K562 (cell line): ENCODE measurements around the gene SPTLC2. TPM values are rescaled to one million over a fixed set of nuclear protein-coding genes. Genes with fewer than 3 reads are reported as not detected.

Experiments used
- EP300 ChIP-seq: IDR thresholded peaks from 2 replicates; pipeline ENCODE4 v1.6.1; 2012; ENCODE audit warnings: low read length, improper control_type of control experiment
- ETV1 ChIP-seq: fragments of 450-650 bp; conservative IDR thresholded peaks from 2 replicates; pipeline ENCODE4 v1.6.1; 2016; ENCODE audit warnings: missing genetic modification characterization, control low read depth, low read depth, missing compliant biosample characterization
- FOXK2 ChIP-seq, 2 experiments: fragments of 450-650 bp; IDR thresholded peaks in 1 of 2; conservative IDR thresholded peaks in 1 of 2; 2 replicates each; pipeline ENCODE4 v1.6.1; 2016; ENCODE audit warnings: low read depth in 2 of 2, mild to moderate bottlenecking in 1 of 2
- HNRNPLL ChIP-seq: fragments of 200-400 bp; formaldehyde crosslinking; IDR thresholded peaks from 2 replicates; pipeline ENCODE4 v1.6.1; 2017; ENCODE audit warnings: low read length, low read depth, mild to moderate bottlenecking; ENCODE audit not compliant: poor library complexity, severe bottlenecking
- RBBP5 ChIP-seq: fragments of 200-600 bp; sonication (generic); IDR thresholded peaks from 2 replicates; pipeline ENCODE4 v1.6.1; 2012; ENCODE audit warnings: borderline replicate concordance, mild to moderate bottlenecking, low read length, control low read depth, inconsistent platforms; ENCODE audit not compliant: insufficient read depth, poor library complexity, severe bottlenecking
- RNF2 ChIP-seq: sonication (generic); IDR thresholded peaks from 2 replicates; pipeline ENCODE4 v1.6.1; 2016
- SIN3A ChIP-seq, 2 experiments: fragments of 150-350 bp in 1 of 2; IDR thresholded peaks; 2 replicates each; pipeline ENCODE4 v1.6.1; 2011 to 2016; ENCODE audit warnings: borderline replicate concordance in 2 of 2, low read depth in 2 of 2, low read length in 2 of 2, mild to moderate bottlenecking in 2 of 2, moderate library complexity in 2 of 2; ENCODE audit not compliant: control insufficient read depth in 1 of 2
- ZNF263 ChIP-seq: sonication (generic); formaldehyde crosslinking; IDR thresholded peaks from 2 replicates; pipeline ENCODE4 v1.8.0; 2022; ENCODE audit warnings: mild to moderate bottlenecking, missing genetic modification reagents, borderline replicate concordance
- polyA plus RNA-seq, 8 experiments: library from polyadenylated mRNA; depleted of rRNA in 4 of 8; stranded (reverse) in 5 of 8; unstranded in 3 of 8; fragments of >200 nt; fragmentation: Nextera tagmentation in 2 of 8; fragmentation: Illumina TruSeq in 1 of 8; extraction: Ambion mirVana in 2 of 8; extraction: Trizol in 1 of 8; gene quantifications; 2 replicates each; pipeline versions ENCODE4 v1.2.1 to v1.2.3, GENCODE V29; 2011 to 2014; ENCODE audit warnings: inconsistent platforms in 1 of 8, missing spikeins in 1 of 8
- total RNA-seq, 7 experiments: library from RNA; depleted of rRNA in 6 of 7; stranded (reverse); fragments of >200 nt in 6 of 7; fragmentation: Illumina TruSeq in 2 of 7; extraction: Trizol in 2 of 7; gene quantifications; 2 replicates each; pipeline versions ENCODE4 v1.2.1 to v1.2.3, GENCODE V29; 2011 to 2021; ENCODE audit warnings: low replicate concordance in 1 of 7
- TF ChIP-seq, protein P1 (sequence below), 2 experiments: IDR thresholded peaks; 2 replicates each; pipeline ENCODE4 v1.6.1; 2011; ENCODE audit warnings: borderline replicate concordance in 1 of 2, control low read depth in 1 of 2, low read depth in 1 of 2, low read length in 1 of 2, mild to moderate bottlenecking in 1 of 2, mixed read lengths in 1 of 2, moderate library complexity in 1 of 2; ENCODE audit not compliant: insufficient read depth in 1 of 2, insufficient read length in 1 of 2, poor library complexity in 1 of 2, severe bottlenecking in 1 of 2; ENCODE audit errors: extremely low read depth in 1 of 2
- TF ChIP-seq, protein P2 (sequence below), 3 experiments: fragments of 200-800 bp in 1 of 3; sonication (Bioruptor generic) in 1 of 3; sonication (generic) in 1 of 3; formaldehyde crosslinking in 1 of 3; IDR thresholded peaks; 2 replicates each; pipeline versions ENCODE4 v1.6.1 to v1.8.0; 2016 to 2022; ENCODE audit warnings: mild to moderate bottlenecking in 2 of 3, missing compliant biosample characterization in 2 of 3, missing genetic modification characterization in 2 of 3, missing genetic modification reagents in 1 of 3
- TF ChIP-seq, protein P3 (sequence below): sonication (generic); formaldehyde crosslinking; IDR thresholded peaks from 2 replicates; pipeline ENCODE4 v1.9.0; 2022; ENCODE audit warnings: mild to moderate bottlenecking, missing genetic modification reagents

SPTLC2 gene
- total and polyA plus RNA-seq, 9 of the 15 experiments (the other 6 are each of a cell fraction or from before 2014, with no cell fraction given): 4.5 to 30.4 (median 14.0) TPM

DNA sequence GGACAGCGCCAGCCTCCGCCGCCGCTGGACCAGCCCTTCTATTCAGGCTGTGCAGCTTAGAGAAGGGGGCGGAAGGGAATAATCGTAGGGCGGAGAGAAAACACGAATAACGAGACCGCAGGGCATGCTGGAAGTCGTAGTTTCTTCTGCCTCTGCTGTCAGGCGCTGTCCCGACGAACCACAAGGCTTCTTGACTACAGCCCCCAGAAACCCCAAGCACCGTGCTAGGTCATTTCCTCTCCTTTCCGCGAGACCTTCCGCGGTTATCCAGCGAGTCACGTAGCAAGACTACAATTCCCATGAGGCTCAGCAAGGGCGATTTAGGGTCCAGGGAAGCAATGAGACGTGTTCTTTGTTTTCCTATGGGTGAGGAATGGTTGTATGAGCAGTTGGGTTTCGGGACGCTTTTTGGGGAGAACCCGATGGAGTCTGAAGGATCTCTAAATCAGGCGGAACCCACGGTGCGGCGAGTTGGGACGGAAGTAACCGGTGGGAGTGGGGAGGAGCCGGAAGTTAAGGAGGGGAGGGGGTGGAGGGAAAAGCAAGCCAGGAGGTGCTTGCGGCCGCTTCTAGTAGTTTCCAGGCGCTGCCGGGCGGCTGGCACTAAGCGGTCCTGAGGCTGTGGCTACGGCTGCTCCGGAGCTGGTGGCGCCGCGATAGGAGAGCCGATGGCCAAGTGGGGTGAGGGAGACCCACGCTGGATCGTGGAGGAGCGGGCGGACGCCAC lies 158.8 kb downstream of the SPTLC2 start, which contains the start of the genes AHSA1 and VIPAS39 (continued):
- TF ChIP-seq, protein P1, sequence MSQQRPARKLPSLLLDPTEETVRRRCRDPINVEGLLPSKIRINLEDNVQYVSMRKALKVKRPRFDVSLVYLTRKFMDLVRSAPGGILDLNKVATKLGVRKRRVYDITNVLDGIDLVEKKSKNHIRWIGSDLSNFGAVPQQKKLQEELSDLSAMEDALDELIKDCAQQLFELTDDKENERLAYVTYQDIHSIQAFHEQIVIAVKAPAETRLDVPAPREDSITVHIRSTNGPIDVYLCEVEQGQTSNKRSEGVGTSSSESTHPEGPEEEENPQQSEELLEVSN (IDR thresholded peaks at IDR 0.05; ENCODE audit: borderline replicate concordance in 1 of 2, extremely low read depth in 1 of 2, insufficient read depth in 1 of 2, insufficient read length in 1 of 2, low read depth in 1 of 2, low read length in 1 of 2, poor library complexity in 1 of 2, severe bottlenecking in 1 of 2): peak; percentile 40 to 50
- TF ChIP-seq HNRNPLL (peak; percentile 74), ETV1 (peak; percentile 91), ZNF263 (CRISPR knock-in tag) (no peak), SIN3A (IDR thresholded peaks at IDR 0.05; ENCODE audit: borderline replicate concordance in 2 of 2, control insufficient read depth in 1 of 2, low read depth in 2 of 2, low read length in 2 of 2) (peak in 1 of 2 experiments; percentile 65; a peak in 1 of 4 replicates), RBBP5 (peak; percentile 52), RNF2 (peak; percentile 39; the same call in 1 of the 2 replicates), EP300 (no peak), FOXK2 (conservative IDR thresholded peaks at IDR 0.05 in 1 of 2, IDR thresholded peaks at IDR 0.05 in 1 of 2; ENCODE audit: low read depth in 2 of 2) (peak in 1 of 2 experiments; percentile 14; a peak in 2 of 4 replicates)
- TF ChIP-seq, protein P2, sequence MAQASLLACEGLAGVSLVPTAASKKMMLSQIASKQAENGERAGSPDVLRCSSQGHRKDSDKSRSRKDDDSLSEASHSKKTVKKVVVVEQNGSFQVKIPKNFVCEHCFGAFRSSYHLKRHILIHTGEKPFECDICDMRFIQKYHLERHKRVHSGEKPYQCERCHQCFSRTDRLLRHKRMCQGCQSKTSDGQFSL (CRISPR knock-in tag; IDR thresholded peaks at IDR 0.05): peak; percentile 57; the same call in 1 of the 2 replicates
- TF ChIP-seq, protein P2 (tag; IDR thresholded peaks at IDR 0.05): no peak
- TF ChIP-seq, protein P3, sequence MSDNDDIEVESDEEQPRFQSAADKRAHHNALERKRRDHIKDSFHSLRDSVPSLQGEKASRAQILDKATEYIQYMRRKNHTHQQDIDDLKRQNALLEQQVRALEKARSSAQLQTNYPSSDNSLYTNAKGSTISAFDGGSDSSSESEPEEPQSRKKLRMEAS: 0 out of 2 replicates have a peak, but pooled peaks have one; percentile 39
